OCI-M1 (cell line): Measurements from ENCODE around the gene MYO1G.

Experiments
- DNase-seq: peaks from one replicate; lab custom pipeline; 2025; lab: John Stamatoyannopoulos, UW

MYO1G gene

DNA sequence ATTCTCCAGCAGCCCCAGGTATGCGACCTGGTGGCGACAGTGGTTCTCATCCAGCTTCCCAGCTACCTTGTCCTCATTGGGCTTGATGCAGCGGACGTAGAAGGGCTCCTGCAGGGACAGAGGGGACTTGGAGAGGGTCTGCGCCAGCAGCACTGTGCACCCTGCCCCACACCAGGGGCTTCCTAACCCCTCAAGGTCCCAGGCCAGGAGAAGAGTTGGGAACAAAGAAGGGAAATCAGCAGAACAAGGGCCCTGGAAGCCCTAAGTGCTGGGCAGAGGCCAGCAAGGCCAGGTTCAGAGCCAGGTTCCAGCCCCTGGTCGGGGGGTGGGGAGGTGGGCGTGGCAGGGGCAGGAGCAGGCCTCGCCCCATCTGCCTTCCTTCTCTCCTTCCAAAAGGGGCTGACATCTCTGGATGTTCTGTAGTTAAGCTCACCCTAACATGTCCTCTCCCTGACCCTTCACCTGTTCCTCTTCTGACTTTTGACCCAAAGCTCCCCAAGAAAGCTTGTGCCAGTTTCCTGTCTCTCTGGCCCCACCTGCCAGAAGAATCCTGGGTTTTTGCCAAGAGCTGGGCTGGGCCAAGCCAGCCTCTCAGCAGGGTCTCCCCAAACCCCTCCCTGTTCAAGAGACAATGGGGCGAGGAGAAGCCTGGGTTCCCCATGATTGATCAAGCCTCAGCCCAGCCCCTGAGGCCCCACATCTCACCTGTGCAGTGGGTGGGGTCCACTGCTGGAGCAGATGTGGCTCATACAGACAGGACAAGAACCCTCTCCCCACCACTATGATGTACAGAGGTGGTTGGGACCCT lies 11.9 kb downstream of the MYO1G start:
- no peak for DNase-seq

DNA sequence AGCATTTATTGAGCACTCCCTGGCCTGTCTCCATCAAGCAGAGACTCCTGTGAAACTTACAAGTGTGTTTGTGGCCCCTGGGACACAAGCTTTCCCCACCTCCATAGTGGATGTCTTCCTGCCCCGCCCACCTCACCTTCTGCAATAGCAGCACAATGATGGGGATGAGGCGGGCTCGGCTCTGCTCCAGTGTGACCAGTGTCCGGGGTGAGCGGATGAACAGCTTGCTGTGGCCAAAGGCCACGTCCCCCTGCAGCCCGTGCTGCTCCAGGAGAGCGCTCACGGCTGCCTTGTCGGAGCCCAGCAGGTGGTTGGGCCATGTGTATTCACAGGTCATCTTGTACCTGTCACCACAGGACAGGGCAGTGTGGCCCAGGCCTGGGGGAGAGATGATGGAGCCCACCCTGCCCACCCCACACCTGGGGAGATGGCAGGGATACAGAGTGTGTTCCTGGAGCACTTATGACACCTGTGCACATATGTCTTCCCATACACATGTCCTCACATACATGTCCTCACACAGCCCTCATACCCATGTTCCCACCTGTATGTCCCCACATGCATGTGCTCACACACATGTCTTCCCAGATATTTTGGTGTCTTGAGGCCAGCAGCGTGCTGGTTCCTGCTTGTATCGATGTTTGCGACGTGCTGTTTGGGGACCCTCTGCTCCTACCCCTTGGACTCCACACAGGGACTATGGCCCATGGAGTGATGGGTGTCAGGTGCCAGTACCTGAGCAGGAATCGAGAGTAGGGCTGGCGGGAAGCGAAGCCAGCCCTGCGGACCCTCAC lies 12.7 kb downstream of the MYO1G start:
- no peak for DNase-seq

- no peak for DNase-seq
These were observed 13.3 kb downstream of the MYO1G start for GRCh38 chr7:44965441-44965903.

GRCh38 chr7:44964831-44965440 lies 13.9 kb downstream of the MYO1G start:
- no peak for DNase-seq

- peak; percentile 6 for DNase-seq
These were observed 14.4 kb downstream of the MYO1G start for GRCh38 chr7:44964384-44964830.

- DNase-seq = no peak
These were observed 15.2 kb downstream of the MYO1G start for GRCh38 chr7:44963364-44964290.

GRCh38 chr7:44962483-44963251 lies 16.1 kb downstream of the MYO1G start:
- DNase-seq = no peak

- no peak for DNase-seq
These were observed 16.9 kb downstream of the MYO1G start for GRCh38 chr7:44961844-44962482.

DNA sequence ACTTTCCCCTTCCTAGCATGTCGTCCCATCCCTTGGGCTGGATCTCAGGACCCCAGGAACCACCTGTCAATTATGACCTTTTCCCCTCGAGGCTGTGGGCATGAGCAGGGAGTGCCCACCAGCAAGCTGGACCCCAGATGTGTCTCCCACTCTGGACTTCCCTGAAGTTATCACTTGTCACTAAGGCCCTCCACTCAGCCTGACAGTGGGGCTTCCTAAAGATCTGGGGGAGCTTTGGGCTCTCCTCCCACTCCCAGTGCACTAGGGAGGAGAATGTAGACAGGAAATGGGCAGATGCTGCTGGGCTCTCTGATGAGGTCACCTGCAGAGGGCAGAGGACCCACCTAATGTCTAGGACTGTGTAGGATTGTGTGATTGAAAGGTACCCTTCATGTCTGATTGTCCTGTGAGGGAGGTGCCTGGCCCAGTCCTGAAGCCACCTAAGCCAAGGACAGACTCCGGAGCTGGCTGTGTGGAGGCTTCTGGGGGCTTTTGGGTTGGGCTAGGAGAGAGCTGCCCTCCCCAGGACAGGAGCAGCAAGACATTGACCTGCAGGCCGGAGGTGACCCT lies 18.7 kb downstream of the MYO1G start:
- DNase-seq = no peak

DNA sequence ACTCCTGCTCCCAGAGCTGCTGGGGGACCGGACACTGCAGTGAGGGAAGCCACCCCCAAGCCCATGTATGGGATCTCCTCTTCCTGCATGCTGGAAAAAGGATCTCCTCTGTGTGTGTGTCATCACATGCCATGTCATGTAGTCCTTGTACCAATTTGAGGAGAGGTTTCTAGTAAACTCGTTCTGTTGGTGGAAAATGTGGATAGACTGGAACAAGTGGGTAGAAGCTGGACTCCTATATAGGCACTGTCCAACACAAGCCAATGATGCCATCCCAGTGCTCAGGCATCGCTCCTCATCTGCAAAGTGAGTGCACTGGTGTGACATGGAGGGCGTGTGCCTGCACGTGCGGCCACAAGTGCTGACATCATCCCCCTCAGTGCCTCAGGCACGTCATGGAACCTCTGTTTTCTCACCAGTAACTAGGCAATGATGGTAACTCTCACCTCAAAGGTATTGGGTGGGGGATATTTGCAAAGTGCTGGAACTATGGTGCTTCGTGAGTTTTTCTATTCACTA lies 19.3 kb downstream of the MYO1G start:
- DNase-seq = peak; percentile 2

GRCh38 chr7:44958645-44959344 lies 20.0 kb downstream of the MYO1G start:
- no peak for DNase-seq

DNA sequence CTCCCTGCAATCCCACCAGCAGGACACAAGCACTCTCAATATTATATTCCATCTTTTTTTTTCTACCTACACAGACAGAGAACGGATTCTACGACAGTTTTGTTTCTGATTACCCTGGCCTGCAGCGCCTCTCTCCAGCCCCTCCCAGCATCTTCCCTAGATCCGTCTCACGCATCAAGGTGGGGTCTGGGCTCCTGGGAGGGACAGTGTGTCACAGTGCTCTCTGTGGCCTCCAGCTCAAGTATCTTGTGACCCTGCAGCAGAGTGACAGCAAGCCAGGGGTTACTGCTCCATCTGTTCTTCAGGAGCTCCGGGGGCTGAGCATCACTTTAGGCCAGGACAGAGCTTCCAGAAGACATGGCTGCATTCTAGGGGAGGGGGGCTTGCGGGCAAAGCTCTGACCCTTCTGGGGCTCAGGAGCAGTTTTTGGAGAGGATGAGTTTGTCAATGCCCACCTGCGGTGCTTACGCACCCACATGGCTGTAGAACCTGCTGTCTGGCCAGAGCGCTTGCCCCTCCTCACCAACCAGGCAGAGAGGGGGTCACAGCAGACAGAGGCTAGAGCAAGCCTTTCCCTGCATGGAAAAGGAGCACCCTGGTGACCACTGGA lies 22.6 kb downstream of the MYO1G start:
- no peak for DNase-seq

DNA sequence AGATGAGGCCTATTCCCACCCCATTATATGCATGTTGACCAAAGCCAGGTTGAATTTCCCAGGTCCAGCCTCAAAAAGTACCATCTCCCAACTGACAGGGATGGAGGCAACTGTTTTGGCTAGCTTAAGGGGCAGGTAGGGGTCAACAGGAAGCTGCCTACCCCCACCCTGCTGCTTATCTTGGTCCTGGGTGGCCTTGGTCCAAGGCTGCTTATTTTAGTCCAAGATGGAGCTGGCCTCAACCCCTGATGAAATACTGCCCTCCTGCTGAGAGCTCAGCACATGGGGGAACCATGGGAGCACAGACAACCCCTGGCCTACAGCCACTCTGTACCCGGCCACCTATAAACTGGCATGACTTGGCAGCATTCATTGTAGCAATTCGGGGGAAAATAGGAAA lies 23.1 kb downstream of the MYO1G start:
- no peak for DNase-seq

DNA sequence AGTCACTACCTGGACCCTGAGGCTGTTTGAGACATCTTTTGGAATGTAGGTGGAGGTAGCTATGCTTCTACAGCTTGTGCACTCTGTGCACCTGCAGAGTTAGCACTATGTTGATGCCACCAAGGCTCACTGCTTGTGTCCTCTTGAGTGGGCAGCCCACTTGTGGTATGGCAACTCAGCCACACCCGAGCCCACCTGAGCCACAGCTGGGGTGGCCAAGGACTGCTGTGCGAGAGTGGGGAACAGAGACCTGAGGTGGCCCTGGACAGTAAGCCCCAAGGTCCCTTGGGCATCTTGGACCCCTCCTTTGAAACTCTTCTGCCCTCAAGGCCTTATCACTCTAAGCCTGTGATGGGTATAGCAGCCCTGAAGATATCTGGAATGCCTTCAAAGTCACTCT lies 25.7 kb downstream of the MYO1G start:
- no peak for DNase-seq

- no peak for DNase-seq
These were observed 29.5 kb downstream of the MYO1G start for GRCh38 chr7:44949303-44949702.

GRCh38 chr7:44945479-44945878 lies 33.3 kb downstream of the MYO1G start:
- no peak for DNase-seq

DNA sequence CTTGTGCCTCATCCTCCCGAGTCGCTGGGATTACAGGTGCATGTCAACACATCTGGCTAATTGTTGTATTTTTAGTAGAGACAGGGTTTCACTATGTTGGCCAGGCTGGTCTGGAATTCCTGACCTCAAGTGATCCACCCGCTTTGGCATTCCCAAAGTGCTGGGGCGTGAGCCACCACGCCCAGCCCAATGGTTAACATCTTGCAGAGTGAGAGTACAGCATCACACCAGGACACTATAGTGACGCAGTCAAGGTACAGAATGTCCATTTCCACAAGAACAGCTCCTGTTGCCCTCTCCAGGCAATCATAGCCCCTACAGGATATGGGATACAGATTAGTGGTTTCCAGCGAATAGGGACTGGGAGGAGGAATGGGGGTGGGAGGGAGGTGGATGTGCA lies 34.0 kb downstream of the MYO1G start:
- no peak for DNase-seq

DNA sequence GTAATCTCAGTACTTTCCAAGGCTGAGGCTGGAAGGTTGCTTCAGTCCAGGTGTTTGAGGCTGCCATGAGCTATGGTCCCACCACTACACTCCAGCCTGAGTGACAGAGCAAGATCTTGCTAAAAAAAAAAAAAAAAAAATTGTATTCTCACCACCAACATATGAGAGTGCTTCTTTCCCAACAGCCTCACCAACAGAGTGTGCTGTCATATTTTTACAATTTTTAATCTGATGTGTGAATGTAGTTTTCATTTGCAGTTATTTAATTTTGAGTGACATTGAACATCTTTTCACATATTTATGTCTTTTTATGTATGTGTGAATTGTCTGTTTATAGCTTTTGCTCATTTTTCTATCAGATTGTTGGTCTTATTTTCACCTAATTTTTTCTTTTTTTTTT lies 35.2 kb downstream of the MYO1G start:
- no peak for DNase-seq

- DNase-seq = no peak
These were observed 41.4 kb downstream of the MYO1G start for GRCh38 chr7:44937426-44937825.
